Sigmoid colon (tissue), 4 donors: ENCODE measurements around the gene ANTXRL.

ENCODE experiments used
- CTCF ChIP-seq, 4 experiments: fragments of 450-650 bp in 3 of 4; fragments of 200-600 bp in 1 of 4; IDR thresholded peaks; one replicate each; pipeline ENCODE4 v1.5.1; 2016 to 2019; ENCODE audit warnings: antibody characterized with exemption in 4 of 4, mild to moderate bottlenecking in 3 of 4, moderate library complexity in 2 of 4
- EP300 ChIP-seq, 4 donors: sonication (generic); formaldehyde crosslinking; IDR thresholded peaks; one replicate each; pipeline ENCODE4 v1.6.1; 2017; ENCODE audit warnings: antibody characterized with exemption in 4 of 4
- POLR2A ChIP-seq, 2 donors: fragments of 450-650 bp; IDR thresholded peaks; one replicate each; pipeline ENCODE4 v1.6.1; 2016; ENCODE audit warnings: antibody characterized with exemption in 2 of 2, mild to moderate bottlenecking in 2 of 2, moderate library complexity in 2 of 2
- POLR2AphosphoS5 ChIP-seq, 4 donors: sonication (generic); formaldehyde crosslinking; IDR thresholded peaks; one replicate each; pipeline ENCODE4 v1.6.1; 2017; ENCODE audit warnings: antibody characterized with exemption in 4 of 4

- TF ChIP-seq CTCF (IDR thresholded peaks at IDR 0.05): no peak
- TF ChIP-seq POLR2AphosphoS5 (IDR thresholded peaks at IDR 0.05): no peak
- TF ChIP-seq POLR2A (IDR thresholded peaks at IDR 0.05): no peak
- TF ChIP-seq EP300 (IDR thresholded peaks at IDR 0.05): no peak
Measured at GRCh38 chr10:46317889-46318288, 31.1 kb downstream of the ANTXRL start.
